Endometrial microvascular endothelial cells (primary cell): Measurements from ENCODE around the gene MTMR11. TPM values are rescaled to one million over a fixed set of nuclear protein-coding genes. Genes with fewer than 3 reads are reported as not detected.
"Not testable (repeated sequence)": the region's sequence is repeated elsewhere in the genome, so short reads cannot be mapped to it uniquely, and the experiment has no call there.

ENCODE experiments used
- in situ Hi-C: cut with HindIII; loops from 2 replicates; pipeline ENCODE4 v1.10.0; 2017; ENCODE audit warnings: low sequenced_read_pairs, low pct_unique_long_range_greater_than_20kb; ENCODE audit errors: inconsistent ontology term
- total RNA-seq: library from RNA; depleted of rRNA; stranded (reverse); fragments of >200 nt; gene quantifications from one replicate; pipeline ENCODE4 v1.2.3, GENCODE V29; 2015; ENCODE audit errors: inconsistent ontology term

MTMR11 gene, protein sequence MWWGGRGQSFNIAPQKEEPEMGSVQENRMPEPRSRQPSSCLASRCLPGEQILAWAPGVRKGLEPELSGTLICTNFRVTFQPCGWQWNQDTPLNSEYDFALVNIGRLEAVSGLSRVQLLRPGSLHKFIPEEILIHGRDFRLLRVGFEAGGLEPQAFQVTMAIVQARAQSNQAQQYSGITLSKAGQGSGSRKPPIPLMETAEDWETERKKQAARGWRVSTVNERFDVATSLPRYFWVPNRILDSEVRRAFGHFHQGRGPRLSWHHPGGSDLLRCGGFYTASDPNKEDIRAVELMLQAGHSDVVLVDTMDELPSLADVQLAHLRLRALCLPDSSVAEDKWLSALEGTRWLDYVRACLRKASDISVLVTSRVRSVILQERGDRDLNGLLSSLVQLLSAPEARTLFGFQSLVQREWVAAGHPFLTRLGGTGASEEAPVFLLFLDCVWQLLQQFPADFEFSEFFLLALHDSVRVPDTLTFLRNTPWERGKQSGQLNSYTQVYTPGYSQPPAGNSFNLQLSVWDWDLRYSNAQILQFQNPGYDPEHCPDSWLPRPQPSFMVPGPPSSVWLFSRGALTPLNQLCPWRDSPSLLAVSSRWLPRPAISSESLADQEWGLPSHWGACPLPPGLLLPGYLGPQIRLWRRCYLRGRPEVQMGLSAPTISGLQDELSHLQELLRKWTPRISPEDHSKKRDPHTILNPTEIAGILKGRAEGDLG
- total RNA-seq: 5.7 TPM

DNA sequence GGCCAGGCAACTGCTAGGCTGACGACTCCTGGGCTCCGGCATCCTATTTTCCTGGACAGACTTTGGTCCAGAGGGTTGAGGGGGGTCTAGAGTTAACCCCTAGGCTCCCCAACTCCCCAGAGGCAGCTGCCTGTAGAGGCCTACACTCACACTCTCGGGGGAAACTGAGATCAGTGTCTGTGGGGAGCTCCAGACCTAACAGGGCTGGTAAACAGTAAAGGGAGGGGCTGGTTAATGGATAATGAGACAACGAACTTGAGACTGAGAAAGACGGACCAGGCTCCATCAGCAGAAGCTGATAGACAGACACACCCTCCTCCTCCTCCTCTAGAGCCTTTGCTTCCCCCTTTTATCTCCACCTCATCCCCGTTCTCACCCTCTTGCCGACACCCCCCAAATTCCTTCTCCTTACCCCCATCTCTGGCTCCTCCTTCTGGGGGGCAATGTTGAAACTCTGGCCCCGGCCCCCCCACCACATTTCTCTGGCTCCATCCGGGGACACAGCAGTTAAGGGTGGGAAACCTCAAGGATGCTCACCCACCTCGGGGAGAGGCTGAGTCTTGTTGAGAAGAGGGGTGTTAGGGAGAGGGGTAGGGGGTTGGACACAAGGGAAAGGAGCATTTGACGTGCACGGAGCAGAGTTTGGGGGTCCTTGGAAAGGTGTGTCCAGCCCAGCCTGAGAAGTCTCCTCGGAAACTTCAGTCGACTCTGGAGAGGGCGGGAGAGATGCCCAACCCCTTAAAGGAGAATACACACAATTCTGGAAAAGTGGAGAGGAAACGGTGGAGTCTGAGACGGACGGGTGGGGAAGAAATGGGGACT, at the start of gene MTMR11:
Gene MTMR11 (minus strand): TSS at position 710 of the 822 bp plus-strand sequence. CDS start 232 bp downstream, at position 478.
- in situ Hi-C loops: no loop called here

DNA sequence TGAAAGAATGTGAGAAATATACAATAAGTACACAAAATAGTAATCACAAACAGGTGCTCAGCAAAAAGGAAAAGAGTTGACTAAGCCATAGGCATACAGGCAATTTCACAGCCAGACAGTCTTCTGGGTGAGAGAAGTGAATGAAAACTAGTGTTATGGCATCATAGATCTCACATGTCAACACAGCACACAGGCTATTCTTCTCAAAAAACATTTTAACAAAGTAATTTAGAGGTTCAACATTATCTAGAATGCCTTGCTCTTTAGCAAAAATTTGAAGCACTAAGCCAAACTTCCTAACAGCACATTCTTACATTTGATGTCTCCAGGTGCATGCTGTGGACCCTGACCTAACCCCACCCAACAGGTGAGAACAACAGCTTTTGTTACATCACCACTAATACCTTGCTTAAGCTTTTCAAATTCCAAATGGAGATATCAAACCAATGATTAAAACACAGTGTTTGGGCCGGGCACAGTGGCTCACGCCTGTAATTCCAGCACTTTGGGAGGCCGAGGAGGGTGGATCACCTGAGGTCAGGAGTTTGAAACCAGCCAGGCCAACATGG, 43.4 kb upstream of the MTMR11 start:
- in situ Hi-C loops: no loop called here

DNA sequence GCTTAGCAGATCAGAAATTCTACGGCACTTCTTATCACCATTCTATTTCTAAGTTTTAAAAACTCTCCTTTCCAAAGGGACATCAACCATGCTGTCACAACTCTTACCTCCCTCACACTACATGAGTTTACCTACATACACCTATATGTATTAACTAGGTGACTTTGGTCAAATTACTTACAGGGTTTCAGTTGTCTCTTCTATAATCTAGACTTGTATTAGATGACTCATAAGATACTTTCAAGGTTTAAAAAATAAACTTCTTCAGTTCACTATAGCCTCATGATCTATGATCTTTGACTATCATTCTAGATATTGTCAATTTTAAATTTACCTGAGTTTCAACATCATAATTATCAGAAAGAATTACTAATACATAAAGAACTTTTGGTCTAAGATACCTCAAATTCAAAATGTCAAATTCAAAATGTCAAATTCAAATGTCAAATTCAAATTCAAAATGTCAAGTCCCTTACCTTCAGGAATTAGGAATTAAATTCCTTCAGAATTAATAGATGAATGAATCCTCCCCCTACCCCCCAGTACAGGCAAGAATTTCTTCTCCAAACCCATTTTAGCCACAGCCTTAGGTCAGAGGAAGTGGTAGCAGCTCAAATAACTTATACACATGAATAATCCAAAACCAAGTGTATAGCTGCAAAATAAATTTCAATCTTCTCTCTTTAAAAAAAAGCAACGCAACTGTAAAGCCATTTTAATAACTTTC, 42.7 kb upstream of the MTMR11 start:
- in situ Hi-C loops: no loop called here

DNA sequence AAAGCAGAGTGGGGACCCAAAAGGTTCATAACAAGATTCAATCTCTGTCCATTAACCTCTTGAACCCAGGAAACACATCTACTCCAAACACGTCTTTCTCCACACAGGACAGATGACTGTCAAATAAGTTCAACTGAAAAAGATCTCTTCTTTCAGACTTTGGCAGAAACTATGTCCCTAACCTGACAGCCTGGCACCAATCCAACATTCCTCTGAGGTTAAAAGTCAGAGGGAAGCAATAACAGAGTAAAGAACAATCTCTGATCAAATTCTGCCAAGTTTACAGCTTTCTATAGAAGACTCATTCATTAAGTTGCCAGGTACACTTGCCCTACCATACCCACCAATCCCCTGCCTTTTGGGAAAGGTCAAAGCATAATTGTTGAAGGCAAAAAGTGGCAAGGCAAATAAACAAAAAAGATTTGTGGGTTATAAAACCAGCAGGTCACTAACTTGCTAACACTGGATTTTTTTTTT, 41.9 kb upstream of the MTMR11 start:
- in situ Hi-C loops: no loop called here

DNA sequence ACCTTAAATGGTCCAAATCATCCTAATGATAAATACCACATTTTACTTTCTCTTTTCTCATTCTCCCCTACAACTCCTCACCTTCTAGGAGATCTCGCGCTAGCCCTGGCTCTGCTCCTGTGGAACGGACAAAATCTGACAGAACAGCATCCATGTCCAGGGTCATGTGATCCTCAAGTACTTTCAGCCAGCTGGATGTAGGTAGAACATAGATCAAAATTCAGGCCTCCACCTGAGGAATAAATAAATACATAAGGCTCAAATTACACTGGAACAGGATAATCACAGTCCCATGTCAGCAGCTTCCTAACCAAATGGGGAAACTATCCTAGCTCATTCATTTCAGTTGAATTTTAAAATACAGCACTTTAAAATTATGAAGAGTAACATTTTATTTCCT, 40.7 kb upstream of the MTMR11 start:
- in situ Hi-C loops: no loop called here

DNA sequence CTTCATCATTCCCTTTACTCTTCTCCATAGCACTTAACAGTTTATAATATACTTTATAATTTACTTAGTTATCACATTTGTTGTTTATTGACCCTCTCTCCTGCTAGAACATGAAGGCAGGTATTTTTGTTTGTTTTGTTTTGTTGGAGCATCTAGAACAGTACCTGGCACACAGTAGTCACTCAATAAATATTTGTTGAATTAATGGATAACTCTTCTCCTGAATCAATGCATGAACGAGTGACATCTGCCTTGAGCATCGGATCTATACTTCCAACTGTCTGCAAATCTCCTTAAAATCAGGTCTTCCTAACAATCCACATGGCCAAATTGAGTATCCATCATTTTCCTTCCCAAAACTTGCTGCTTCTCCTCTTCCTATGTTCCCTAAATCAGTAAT, 35.9 kb upstream of the MTMR11 start:
- in situ Hi-C loops: no loop called here

DNA sequence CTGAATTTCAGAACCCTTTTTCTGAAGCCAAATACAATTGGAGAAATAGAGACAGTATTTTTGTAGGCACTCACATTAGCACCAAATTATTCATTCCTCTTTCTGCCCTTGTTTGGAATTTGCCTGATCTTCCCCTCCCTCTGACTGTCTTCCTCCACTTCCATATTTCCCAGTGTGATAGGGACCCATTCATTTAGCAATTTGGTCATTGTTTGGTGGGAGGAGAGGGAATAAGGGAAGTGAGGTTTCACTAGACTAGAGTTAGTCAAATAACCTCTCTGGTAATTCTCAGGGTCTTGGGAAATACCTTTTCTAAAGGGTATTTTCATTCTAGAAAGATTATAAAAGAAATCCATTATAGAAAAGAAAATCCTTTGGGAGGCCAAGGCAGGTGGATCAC, 31.0 kb upstream of the MTMR11 start:
- in situ Hi-C loops: no loop called here

DNA sequence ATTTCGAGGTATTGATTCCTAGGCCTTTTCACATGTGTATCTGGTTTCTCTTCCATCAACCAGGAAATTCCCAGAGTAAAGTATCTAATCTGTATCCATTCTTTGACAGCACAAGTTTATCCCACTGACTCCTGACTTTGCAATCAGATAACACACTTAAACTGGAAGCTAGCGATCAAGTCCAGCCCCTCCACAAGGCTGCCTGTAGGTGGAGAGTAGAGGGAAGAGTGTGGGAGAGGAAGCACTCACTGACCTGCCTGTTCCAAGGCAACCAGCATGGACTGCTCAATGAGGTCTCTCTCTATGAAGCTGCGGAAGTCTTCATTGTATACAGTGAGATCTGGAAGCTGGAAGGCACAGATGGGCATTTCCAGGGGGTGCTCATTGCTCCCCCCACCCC, 30.4 kb upstream of the MTMR11 start:
- in situ Hi-C loops: no loop called here

DNA sequence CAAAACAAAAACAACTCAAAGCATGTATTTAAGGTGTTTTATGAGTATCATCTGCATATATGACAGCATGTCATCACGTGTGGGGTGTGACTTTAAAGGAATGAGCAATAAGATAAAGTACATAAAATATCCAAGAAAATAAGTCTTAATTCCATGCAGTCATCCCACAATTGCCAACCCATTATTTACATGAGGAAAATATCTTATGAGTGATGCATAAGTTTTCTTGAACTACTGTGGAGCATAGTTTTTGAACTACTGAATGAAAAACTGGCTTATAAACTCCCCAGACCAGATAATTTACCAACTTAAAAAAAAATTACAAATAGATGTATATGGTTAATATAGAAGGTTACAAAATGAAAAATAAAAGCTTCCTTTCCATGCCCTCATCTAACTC, 29.7 kb upstream of the MTMR11 start:
- in situ Hi-C loops: no loop called here

DNA sequence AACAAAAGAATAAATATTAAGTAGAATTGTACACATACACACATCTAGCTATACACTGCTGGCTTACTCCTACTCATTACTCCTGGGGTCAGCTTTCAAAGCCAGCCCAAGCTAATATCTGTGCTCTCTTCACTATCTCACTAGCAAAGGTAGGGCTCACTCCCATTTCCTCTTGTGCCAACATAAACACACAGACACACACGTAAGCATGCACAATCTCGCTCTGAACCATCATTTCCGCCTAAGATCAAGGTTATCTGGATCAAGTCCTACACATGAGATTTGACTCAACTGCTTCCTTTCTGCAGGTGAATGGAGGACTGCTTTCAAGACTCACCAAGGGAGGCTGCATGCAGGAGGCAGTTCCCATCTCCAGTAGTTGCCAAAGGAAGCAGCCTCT, 28.8 kb upstream of the MTMR11 start:
- in situ Hi-C loops: no loop called here

DNA sequence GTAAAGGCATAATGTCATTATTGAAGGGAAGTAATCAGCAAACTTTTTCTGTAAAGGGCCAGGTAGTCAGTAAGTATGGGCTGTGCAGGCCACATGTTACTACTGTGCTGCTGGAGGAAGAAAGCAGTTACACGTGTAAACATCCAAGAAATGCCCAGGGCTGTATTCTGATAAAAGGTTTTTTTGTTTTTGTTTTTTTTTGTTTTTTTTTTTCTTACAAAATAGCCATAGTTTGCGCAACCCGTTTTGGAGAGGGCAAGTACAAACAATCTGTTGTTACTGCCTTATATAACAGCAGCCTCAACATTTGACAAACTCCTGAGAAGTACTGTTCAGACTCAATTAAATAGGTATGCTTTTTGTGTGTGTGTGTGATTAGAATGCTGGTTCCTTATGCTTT, 26.7 kb upstream of the MTMR11 start:
- in situ Hi-C loops: no loop called here

DNA sequence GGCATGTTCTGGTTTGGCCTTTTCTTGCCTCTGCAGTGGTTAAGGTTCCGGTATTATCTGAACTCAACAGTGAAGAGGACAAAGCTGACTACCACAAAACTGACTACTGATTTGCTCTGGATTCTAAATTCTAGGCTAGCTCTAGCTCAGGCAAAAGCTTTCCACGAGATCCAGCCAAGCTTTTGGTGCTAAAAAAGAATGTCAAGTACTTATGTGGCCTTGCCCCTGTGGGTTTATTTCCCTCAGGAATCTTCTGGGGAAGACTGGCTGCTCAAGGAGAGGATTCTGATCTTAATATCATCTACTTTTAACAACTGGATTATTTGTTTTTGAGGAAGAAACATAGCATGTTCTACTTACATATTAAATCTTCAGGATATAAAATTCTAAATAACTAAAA, 26.1 kb upstream of the MTMR11 start:
- in situ Hi-C loops: no loop called here

DNA sequence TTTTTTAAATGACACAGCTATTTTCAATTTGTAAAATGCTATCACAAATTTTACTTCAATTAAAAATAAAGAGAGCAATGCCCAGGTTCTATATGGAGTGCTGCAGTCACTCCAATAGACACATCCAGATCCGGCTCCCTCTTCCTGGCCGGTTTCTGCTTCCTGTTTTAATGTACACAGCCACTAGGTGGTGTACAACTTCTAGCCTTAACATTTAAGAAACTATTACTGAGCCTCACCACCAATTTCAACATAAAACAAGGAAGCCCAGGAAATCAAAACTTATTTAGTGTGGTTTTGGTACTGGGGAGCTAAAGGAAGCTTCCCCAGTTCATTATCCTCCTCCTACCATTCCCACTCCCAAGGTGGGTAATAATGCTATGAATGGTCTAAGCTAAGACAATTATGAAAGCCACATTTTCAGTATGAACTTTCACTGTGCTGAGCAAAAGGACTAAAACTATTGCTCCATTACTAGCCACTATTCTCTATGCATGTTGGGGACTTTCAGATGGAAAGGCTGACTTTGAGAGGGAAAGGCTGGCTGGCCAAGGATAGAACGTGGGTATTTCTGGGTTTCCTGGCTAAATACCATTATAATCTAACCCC, 25.5 kb upstream of the MTMR11 start:
- in situ Hi-C loops: no loop called here

DNA sequence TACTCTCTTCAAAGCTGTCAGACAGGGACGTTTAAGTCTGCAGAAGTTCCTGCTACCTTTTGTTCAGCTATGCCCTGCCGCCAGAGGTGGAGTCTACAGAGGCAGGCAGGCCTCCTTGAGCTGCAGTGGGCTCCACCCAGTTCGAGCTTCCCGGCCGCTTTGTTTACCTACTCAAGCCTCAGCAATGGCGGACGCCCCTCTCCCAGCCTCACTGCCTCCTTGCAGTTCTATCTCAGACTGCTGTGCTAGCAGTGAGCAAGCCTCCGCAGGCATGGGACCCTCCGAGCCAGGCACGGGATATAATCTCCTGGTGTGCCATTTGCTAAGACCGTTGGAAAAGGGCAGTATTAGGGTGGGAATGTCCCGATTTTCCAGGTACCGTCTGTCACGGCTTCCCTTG, 20.9 kb upstream of the MTMR11 start:
- in situ Hi-C loops: not testable (repeated sequence)

DNA sequence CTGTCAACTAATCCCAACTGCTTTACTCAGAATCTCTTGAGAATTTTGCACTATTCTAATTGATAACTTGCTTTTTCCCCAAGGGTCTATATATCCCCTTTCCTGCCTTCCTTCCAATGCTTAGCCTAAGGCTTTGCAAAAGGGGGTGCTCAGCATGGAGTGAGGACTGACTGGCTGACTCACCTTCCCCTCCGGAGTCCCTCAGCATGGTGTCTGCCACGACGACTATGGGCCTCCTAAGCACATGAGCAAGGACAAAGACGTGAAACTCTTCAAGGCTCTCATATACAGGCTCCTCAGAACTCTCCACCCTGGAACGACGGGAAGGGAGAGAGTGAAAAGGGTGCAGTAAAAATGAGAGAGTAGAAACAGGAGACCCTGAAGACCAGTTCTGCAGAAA, 13.2 kb upstream of the MTMR11 start:
- in situ Hi-C loops: no loop called here

DNA sequence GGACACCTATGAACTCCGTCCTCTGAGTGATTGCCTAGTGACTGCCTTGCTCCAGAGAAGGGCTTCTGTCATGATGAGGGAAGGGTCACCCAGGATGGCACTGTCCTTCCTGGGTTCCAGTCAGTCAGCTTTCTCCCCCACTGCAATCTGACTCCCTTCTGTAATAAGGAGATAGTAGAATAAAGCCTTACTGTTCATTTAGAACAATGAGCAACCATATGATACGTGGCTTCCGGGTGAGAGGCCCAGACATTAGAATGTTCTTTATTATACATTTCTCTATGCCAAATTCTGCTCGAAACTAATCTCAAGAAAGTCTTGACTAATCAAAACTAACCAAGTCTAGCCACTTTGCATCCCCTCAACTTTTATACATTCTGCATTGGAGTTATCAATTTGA, 8.5 kb upstream of the MTMR11 start:
- in situ Hi-C loops: no loop called here

DNA sequence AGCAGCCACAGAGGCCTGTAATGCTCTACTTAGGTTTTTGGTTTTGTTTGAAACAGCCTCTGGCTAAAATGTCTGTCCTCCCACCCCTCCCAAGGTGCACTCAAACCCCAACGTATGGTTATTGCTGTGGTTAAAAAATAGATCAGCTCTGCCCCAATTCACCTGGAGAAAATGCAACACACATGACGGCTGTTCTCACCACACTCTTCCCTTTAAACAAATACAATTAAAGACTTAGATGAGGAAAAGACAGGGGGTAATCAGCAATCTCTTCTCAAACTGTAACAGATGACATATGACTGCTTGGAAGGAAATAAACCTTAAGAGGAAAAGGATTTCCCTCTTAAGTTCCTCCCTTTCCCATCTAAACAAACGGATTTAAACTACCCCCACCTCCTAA, 6.2 kb upstream of the MTMR11 start:
- in situ Hi-C loops: no loop called here

DNA sequence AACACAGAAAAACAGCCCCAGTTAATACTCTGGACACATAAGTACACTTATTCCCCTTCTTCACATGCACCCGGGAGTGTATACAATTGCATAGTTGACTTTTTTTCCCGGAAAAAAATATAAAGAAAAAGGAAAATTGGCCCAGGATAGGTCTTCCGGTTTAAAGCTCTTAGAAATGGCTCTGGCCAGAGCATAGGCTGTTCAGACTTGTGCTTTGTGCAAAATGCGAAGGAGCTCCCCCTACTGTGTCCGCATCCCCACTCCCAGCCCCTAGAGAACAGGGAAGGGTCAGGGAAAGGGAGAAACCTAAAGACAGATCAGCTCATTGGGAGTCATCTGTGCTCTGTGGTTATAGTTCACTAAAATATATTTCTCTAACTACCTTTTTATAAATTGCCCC, 5.5 kb upstream of the MTMR11 start:
- in situ Hi-C loops: no loop called here
